ENCODE measurements around the gene CDK18.

Gene CDK18

DNA sequence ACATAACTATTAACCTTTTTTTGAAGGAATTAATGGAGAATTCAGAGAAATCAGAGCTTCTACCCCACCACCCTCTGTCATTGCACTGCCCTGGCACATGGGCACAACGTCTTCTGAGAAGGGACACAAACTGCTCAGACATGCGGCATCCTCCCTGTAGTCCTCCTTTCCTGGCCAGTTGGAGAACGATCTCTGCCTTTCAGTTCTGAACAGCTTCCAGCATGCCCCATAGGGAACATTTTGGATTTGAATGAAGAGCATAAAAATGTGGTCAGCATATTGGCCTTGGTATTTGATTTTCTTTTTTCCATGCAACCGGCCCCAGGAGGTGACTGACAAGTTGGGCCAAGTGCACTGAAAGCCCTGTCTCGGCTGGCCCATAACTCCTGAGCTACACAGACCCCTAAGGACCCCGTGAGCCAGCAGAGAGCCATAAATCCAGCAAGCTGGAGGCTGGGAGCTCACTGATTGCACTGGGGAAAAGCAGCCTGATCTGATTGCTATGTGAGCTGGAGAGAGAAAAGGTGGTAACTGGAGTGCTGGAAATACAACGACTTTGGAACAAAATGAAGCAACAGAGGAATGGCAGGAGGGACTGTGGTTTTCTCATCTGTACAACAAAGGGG is 37.8 kb upstream of the CDK18 start:
- TF ChIP-seq ZNF114 (tag by site-specific recombination; IDR thresholded peaks at IDR 0.05), result no peak
- TF ChIP-seq ZFP41 (tag by site-specific recombination; IDR thresholded peaks at IDR 0.05; ENCODE audit: borderline replicate concordance), result no peak
- no peak for TF ChIP-seq ZNF140 (tag by site-specific recombination; IDR thresholded peaks at IDR 0.05)
- no peak for TF ChIP-seq ZSCAN23 (tag by site-specific recombination; IDR thresholded peaks at IDR 0.05)
- no peak for TF ChIP-seq ZNF621 (tag by site-specific recombination; IDR thresholded peaks at IDR 0.05)
- TF ChIP-seq ZNF302 (tag by site-specific recombination; IDR thresholded peaks at IDR 0.05; ENCODE audit: low read depth), result no peak
- no peak for TF ChIP-seq ATF2 (tag by site-specific recombination; IDR thresholded peaks at IDR 0.05; ENCODE audit: low read depth)
- TF ChIP-seq ZFP37 (tag by site-specific recombination; IDR thresholded peaks at IDR 0.05), result no peak
- no peak for TF ChIP-seq ZBTB48 (tag by site-specific recombination; IDR thresholded peaks at IDR 0.05)
- TF ChIP-seq ZNF155 (tag by site-specific recombination; IDR thresholded peaks at IDR 0.05), result no peak
- TF ChIP-seq ZNF555 (tag by site-specific recombination; conservative IDR thresholded peaks at IDR 0.05), result no peak
- TF ChIP-seq SCRT1 (tag by site-specific recombination; IDR thresholded peaks at IDR 0.05; ENCODE audit: borderline replicate concordance), result no peak
- no peak for TF ChIP-seq ZNF10 (tag by site-specific recombination; IDR thresholded peaks at IDR 0.05)
- TF ChIP-seq ZNF449 (tag by site-specific recombination; IDR thresholded peaks at IDR 0.05), result no peak
- no peaks in the 10 kb centered on the region for H3K36me3 ChIP-seq (ENCODE audit: control insufficient read depth in 2 of 2, insufficient read depth in 1 of 2, low read length in 2 of 2)
- H3K9me3 ChIP-seq (ENCODE audit: control insufficient read depth, insufficient read depth, low read depth, low read length), result no peaks in the 10 kb centered on the region
- no peak overlapping the region for H3K4me3 ChIP-seq (ENCODE audit: low read depth, low read length)
- no peak overlapping the region for H3K27ac ChIP-seq (ENCODE audit: extremely low read depth, low read depth, low read length)
- ChIA-PET CTCF (interaction anchor here (0.6 to 1.4 kb wide), 4 partner anchors 18 to 1855 kb away, joined by 3 read pairs; partner anchors contain the start of gene CD55), POLR2A (no interaction called here)
- no peaks in the 10 kb centered on the region for H3K4me1 ChIP-seq (ENCODE audit: control insufficient read depth, insufficient read depth, low read length)

GRCh38 chr1:205470131-205470530 is 34.3 kb upstream of the CDK18 start:
- H3K4me1 ChIP-seq (ENCODE audit: control insufficient read depth, insufficient read depth, low read length), result no peaks in the 10 kb centered on the region
- ChIA-PET CTCF (interaction anchor here (1.3 to 2.0 kb wide), 4 partner anchors 15 to 197 kb away, joined by 3 to 6 read pairs (median 5); no protein-coding TSS in a partner anchor), POLR2A (no interaction called here)
- H3K4me3 ChIP-seq (ENCODE audit: low read depth, low read length), result no peak overlapping the region
- no peaks in the 10 kb centered on the region for H3K9me3 ChIP-seq (ENCODE audit: control insufficient read depth, insufficient read depth, low read depth, low read length)
- no peak overlapping the region for H3K27ac ChIP-seq (ENCODE audit: extremely low read depth, low read depth, low read length)
- no peaks in the 10 kb centered on the region for H3K36me3 ChIP-seq (ENCODE audit: control insufficient read depth in 2 of 2, insufficient read depth in 1 of 2, low read length in 2 of 2)
- TF ChIP-seq ZFP41 (tag by site-specific recombination; IDR thresholded peaks at IDR 0.05; ENCODE audit: borderline replicate concordance) (no peak), ZNF391 (tag by site-specific recombination; IDR thresholded peaks at IDR 0.05; ENCODE audit: borderline replicate concordance, low read depth) (no peak), ZNF645 (tag by site-specific recombination; IDR thresholded peaks at IDR 0.05) (no peak), ZNF561 (tag by site-specific recombination; IDR thresholded peaks at IDR 0.05; ENCODE audit: borderline replicate concordance) (no peak), ZNF639 (tag by site-specific recombination; IDR thresholded peaks at IDR 0.05) (no peak), ZNF239 (tag by site-specific recombination; IDR thresholded peaks at IDR 0.05) (no peak)
- TF ChIP-seq, protein P1, sequence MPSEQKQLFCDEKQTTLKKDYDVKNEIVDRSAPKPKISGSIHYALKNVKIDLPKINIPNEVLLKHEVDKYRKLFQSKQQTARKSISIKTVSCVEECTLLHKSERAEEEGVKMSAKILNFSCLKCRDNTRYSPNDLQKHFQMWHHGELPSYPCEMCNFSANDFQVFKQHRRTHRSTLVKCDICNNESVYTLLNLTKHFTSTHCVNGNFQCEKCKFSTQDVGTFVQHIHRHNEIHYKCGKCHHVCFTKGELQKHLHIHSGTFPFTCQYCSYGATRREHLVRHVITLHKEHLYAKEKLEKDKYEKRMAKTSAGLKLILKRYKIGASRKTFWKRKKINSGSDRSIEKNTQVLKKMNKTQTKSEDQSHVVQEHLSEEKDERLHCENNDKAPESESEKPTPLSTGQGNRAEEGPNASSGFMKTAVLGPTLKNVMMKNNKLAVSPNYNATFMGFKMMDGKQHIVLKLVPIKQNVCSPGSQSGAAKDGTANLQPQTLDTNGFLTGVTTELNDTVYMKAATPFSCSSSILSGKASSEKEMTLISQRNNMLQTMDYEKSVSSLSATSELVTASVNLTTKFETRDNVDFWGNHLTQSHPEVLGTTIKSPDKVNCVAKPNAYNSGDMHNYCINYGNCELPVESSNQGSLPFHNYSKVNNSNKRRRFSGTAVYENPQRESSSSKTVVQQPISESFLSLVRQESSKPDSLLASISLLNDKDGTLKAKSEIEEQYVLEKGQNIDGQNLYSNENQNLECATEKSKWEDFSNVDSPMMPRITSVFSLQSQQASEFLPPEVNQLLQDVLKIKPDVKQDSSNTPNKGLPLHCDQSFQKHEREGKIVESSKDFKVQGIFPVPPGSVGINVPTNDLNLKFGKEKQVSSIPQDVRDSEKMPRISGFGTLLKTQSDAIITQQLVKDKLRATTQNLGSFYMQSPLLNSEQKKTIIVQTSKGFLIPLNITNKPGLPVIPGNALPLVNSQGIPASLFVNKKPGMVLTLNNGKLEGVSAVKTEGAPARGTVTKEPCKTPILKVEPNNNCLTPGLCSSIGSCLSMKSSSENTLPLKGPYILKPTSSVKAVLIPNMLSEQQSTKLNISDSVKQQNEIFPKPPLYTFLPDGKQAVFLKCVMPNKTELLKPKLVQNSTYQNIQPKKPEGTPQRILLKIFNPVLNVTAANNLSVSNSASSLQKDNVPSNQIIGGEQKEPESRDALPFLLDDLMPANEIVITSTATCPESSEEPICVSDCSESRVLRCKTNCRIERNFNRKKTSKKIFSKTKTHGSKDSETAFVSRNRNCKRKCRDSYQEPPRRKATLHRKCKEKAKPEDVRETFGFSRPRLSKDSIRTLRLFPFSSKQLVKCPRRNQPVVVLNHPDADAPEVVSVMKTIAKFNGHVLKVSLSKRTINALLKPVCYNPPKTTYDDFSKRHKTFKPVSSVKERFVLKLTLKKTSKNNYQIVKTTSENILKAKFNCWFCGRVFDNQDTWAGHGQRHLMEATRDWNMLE (tag by site-specific recombination; conservative IDR thresholded peaks at IDR 0.05; ENCODE audit: low read depth), result no peak
- TF ChIP-seq, protein P2, sequence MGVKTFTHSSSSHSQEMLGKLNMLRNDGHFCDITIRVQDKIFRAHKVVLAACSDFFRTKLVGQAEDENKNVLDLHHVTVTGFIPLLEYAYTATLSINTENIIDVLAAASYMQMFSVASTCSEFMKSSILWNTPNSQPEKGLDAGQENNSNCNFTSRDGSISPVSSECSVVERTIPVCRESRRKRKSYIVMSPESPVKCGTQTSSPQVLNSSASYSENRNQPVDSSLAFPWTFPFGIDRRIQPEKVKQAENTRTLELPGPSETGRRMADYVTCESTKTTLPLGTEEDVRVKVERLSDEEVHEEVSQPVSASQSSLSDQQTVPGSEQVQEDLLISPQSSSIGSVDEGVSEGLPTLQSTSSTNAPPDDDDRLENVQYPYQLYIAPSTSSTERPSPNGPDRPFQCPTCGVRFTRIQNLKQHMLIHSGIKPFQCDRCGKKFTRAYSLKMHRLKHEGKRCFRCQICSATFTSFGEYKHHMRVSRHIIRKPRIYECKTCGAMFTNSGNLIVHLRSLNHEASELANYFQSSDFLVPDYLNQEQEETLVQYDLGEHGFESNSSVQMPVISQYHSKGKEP (tag by site-specific recombination; IDR thresholded peaks at IDR 0.05), result no peak

All from HEK293 (cell line).